AG10803 (cell line): ENCODE measurements around the gene SEPTIN2.

ENCODE experiments used
- DNase-seq: peaks from one replicate; pipeline ENCODE4 v3.0.0; 2010; ENCODE audit warnings: low read depth
- H3K4me3 ChIP-seq: 2 replicates; pipeline ENCODE4 v1.5.1; 2011; ENCODE audit warnings: mild to moderate bottlenecking, low read length, control low read depth
- CTCF ChIP-seq: conservative IDR thresholded peaks from 2 replicates; pipeline ENCODE4 v1.5.1; 2011; ENCODE audit warnings: mild to moderate bottlenecking, low read length, control low read depth, inconsistent platforms

The SEPTIN2 gene

GRCh38 chr2:241298673-241299072 is 17.1 kb upstream of the SEPTIN2 start:
- no peak for DNase-seq
- no peak for TF ChIP-seq CTCF
- no peak overlapping the region for H3K4me3 ChIP-seq

- no peak for TF ChIP-seq CTCF
- H3K4me3 ChIP-seq: no peak overlapping the region
- DNase-seq: no peak
These were observed 15.7 kb upstream of the SEPTIN2 start for GRCh38 chr2:241300000-241300399.

- H3K4me3 ChIP-seq: no peak overlapping the region
- no peak for DNase-seq
- TF ChIP-seq CTCF: no peak
These were observed 13.6 kb upstream of the SEPTIN2 start for GRCh38 chr2:241302083-241302482.

GRCh38 chr2:241302759-241303651 is 12.7 kb upstream of the SEPTIN2 start:
- TF ChIP-seq CTCF: no peak
- DNase-seq: no peak
- H3K4me3 ChIP-seq: no peak overlapping the region

GRCh38 chr2:241304039-241304670 is 11.6 kb upstream of the SEPTIN2 start:
- no peak overlapping the region for H3K4me3 ChIP-seq
- no peak for TF ChIP-seq CTCF
- no peak for DNase-seq

- H3K4me3 ChIP-seq: no peak overlapping the region
- no peak for DNase-seq
- no peak for TF ChIP-seq CTCF
These were observed 8.7 kb upstream of the SEPTIN2 start for GRCh38 chr2:241307055-241307454.

GRCh38 chr2:241308267-241308666 is 7.5 kb upstream of the SEPTIN2 start:
- H3K4me3 ChIP-seq: no peak overlapping the region
- DNase-seq: peak; percentile 55
- TF ChIP-seq CTCF: no peak
